Gastrocnemius medialis (tissue), 4 donors: ENCODE data around the gene ETDC. TPM values are rescaled to one million over a fixed set of nuclear protein-coding genes. Genes with fewer than 3 reads are reported as not detected.

ENCODE experiments used
- ATAC-seq, 2 donors: fragments of 150-250 bp; one replicate each; pipeline ENCODE4 v1.9.1; 2016
- DNase-seq, 2 donors: peaks; one replicate each; pipeline ENCODE4 v3.0.0-alpha.2; 2019
- H3K27ac ChIP-seq, 4 donors: fragments of 200-600 bp; sonication (generic); 1 replicate in 1 of 4; 2 replicates in 3 of 4; pipeline ENCODE4 v1.5.1; 2016 to 2018; ENCODE audit warnings: mild to moderate bottlenecking in 2 of 4, moderate library complexity in 1 of 4
- H3K27me3 ChIP-seq, 3 donors: fragments of 200-600 bp; sonication (generic) in 2 of 3; 1 replicate in 1 of 3; 2 replicates in 2 of 3; pipeline versions ENCODE4 v1.5.1 to v1.6.0; 2016 to 2019; ENCODE audit warnings: mild to moderate bottlenecking in 1 of 3, moderate library complexity in 1 of 3
- H3K36me3 ChIP-seq, 2 donors: fragments of 200-600 bp; sonication (generic) in 1 of 2; one replicate each; pipeline ENCODE4 v1.5.1; 2017 to 2018
- H3K4me1 ChIP-seq, 2 donors: fragments of 200-600 bp; sonication (generic) in 1 of 2; one replicate each; pipeline ENCODE4 v1.5.1; 2016 to 2017; ENCODE audit warnings: mild to moderate bottlenecking in 2 of 2
- H3K4me3 ChIP-seq, 4 donors: fragments of 200-600 bp; sonication (generic) in 3 of 4; 1 replicate in 1 of 4; 2 replicates in 3 of 4; pipeline ENCODE4 v1.5.1; 2016 to 2019; ENCODE audit warnings: mild to moderate bottlenecking in 2 of 4
- H3K9me3 ChIP-seq, 3 donors: fragments of 200-600 bp; sonication (generic) in 2 of 3; 1 replicate in 1 of 3; 2 replicates in 2 of 3; pipeline ENCODE4 v1.5.1; 2016 to 2019
- POLR2A ChIP-seq, 2 donors: fragments of 450-650 bp; IDR thresholded peaks; one replicate each; pipeline ENCODE4 v1.6.1; 2017; ENCODE audit warnings: antibody characterized with exemption in 2 of 2, mild to moderate bottlenecking in 2 of 2, moderate library complexity in 2 of 2
- in situ Hi-C, 4 donors: fragments of 200-750 bp; cut with MboI; loops; one replicate each; pipeline versions ENCODE4 v1.15.0 to v1.8.0; 2017; ENCODE audit warnings: low sequenced_read_pairs in 4 of 4
- intact Hi-C: fragments of 100-400 bp; cut with DNase I; formaldehyde crosslinking; loops from one replicate; pipeline ENCODE4 v1.15.1; 2023; ENCODE audit warnings: low total_unique reads
- total RNA-seq, 4 donors: library from RNA; depleted of rRNA; stranded (reverse); fragments of >200 nt; gene quantifications; one replicate each; pipeline versions ENCODE4 v1.1.0 to v1.2.3, GENCODE V29; 2016
- TF ChIP-seq, protein P1 (sequence below), 5 experiments: fragments of 450-650 bp in 3 of 5; fragments of 200-600 bp in 2 of 5; sonication (generic) in 2 of 5; IDR thresholded peaks in 4 of 5; conservative IDR thresholded peaks in 1 of 5; 1 replicate in 4 of 5; 2 replicates in 1 of 5; pipeline ENCODE4 v1.5.1; 2016 to 2019; ENCODE audit warnings: antibody characterized with exemption in 5 of 5, mild to moderate bottlenecking in 3 of 5, moderate library complexity in 3 of 5

The ETDC gene
- total RNA-seq, 4 donors from 2014 or later = not detected

DNA sequence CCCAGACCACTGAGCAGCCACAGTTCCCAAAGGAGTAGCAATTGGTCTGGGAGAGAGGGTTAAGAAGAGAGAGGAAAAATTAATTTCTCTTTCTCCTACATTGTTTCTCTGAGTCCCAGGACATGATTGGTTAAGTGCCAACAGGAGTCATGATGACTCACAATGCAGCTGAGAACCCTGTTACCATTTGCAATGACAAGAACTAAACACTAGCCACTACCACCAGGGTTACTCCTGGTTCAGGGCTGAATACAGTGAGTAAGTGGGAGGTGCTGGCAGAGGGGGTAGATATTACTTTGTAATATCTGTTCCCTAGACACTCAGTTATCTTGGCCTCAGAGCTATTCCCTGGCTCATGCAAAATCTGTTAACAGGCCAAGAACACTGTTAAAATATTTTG is 18.0 kb downstream of the ETDC start:
- intact Hi-C loops = no loop called here
- in situ Hi-C loops = no loop called here
- Histone ChIP-seq H3K9me3 (no peaks in the 10 kb centered on the region), H3K27me3 (no peaks in the 10 kb centered on the region), H3K4me1 (peaks cover 3% of the 10 kb centered on the region in 2 donors), H3K36me3 (no peaks in the 10 kb centered on the region), H3K4me3 (no peak overlapping the region), H3K27ac (no peak overlapping the region)
- no peak for TF ChIP-seq POLR2A (IDR thresholded peaks at IDR 0.05)
- peak in 1 of 2 donors; percentile 1 for DNase-seq
- ATAC-seq = no peak

GRCh38 chrX:135328421-135329005 is 19.2 kb downstream of the ETDC start:
- Histone ChIP-seq H3K4me1 (peaks cover under 1 to 3% of the 10 kb centered on the region in 2 donors), H3K9me3 (no peaks in the 10 kb centered on the region), H3K4me3 (no peak overlapping the region), H3K27ac (no peak overlapping the region), H3K27me3 (no peaks in the 10 kb centered on the region), H3K36me3 (no peaks in the 10 kb centered on the region)
- ATAC-seq = no peak
- TF ChIP-seq, protein P1, sequence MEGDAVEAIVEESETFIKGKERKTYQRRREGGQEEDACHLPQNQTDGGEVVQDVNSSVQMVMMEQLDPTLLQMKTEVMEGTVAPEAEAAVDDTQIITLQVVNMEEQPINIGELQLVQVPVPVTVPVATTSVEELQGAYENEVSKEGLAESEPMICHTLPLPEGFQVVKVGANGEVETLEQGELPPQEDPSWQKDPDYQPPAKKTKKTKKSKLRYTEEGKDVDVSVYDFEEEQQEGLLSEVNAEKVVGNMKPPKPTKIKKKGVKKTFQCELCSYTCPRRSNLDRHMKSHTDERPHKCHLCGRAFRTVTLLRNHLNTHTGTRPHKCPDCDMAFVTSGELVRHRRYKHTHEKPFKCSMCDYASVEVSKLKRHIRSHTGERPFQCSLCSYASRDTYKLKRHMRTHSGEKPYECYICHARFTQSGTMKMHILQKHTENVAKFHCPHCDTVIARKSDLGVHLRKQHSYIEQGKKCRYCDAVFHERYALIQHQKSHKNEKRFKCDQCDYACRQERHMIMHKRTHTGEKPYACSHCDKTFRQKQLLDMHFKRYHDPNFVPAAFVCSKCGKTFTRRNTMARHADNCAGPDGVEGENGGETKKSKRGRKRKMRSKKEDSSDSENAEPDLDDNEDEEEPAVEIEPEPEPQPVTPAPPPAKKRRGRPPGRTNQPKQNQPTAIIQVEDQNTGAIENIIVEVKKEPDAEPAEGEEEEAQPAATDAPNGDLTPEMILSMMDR (IDR thresholded peaks at IDR 0.05 in 4 of 5, conservative IDR thresholded peaks at IDR 0.05 in 1 of 5) = no peak
- no peak for TF ChIP-seq POLR2A (IDR thresholded peaks at IDR 0.05)
- no peak for DNase-seq
- in situ Hi-C loops = no loop called here
- intact Hi-C loops = no loop called here

DNA sequence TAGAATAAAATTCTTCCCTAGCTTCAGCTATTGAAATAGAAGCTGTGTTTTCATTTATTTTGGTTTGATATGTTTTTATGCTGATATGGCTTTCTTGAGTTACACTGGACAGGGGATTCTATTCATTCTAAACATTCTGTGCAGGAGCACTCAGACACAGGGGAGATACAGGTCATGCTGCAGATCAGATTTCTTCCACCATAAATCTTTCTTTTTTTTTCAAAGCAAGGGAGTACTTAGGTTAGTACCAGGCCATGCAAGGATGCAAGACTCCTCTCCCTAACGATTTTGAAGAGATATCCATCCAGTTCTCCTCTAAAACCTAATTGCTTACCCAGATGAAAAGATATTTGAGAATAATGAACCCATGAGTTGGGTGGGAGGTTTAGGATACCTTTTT is 21.4 kb downstream of the ETDC start:
- Histone ChIP-seq H3K4me3 (no peak overlapping the region), H3K36me3 (no peaks in the 10 kb centered on the region), H3K27me3 (no peaks in the 10 kb centered on the region), H3K9me3 (no peaks in the 10 kb centered on the region), H3K4me1 (peaks cover 0 to 3% of the 10 kb centered on the region in 2 donors), H3K27ac (no peak overlapping the region)
- TF ChIP-seq POLR2A (IDR thresholded peaks at IDR 0.05) = no peak
- TF ChIP-seq, protein P1 (IDR thresholded peaks at IDR 0.05 in 4 of 5, conservative IDR thresholded peaks at IDR 0.05 in 1 of 5) = no peak
- DNase-seq (no peak), ATAC-seq (no peak)
- intact Hi-C loops = no loop called here
- in situ Hi-C loops = no loop called here

DNA sequence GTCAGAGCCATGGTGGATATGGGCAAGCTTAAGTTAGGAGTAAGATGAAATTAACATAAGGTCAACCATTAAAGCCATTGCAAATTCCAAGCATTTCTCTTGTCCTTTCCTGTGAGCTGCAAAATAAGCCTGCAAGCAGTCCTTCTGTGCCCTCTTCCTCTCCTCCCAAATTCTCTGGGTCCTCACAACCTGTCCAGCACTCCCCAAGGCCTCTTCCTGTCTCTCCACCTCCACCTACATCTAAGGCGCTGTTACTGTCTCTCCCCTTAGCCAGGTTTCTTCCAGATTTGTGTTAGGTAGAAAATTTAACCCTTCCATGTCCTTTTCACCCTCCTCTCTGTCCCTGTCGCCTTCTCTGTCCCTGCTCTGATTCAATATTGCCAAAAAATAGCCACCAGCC is 22.2 kb downstream of the ETDC start:
- TF ChIP-seq POLR2A (IDR thresholded peaks at IDR 0.05) = no peak
- TF ChIP-seq, protein P1 (IDR thresholded peaks at IDR 0.05 in 4 of 5, conservative IDR thresholded peaks at IDR 0.05 in 1 of 5) = no peak
- Histone ChIP-seq H3K27ac (no peak overlapping the region), H3K27me3 (no peaks in the 10 kb centered on the region), H3K4me3 (no peak overlapping the region), H3K9me3 (no peaks in the 10 kb centered on the region), H3K4me1 (peaks cover 0 to 3% of the 10 kb centered on the region in 2 donors), H3K36me3 (no peaks in the 10 kb centered on the region)
- no peak for ATAC-seq
- intact Hi-C loops = no loop called here
- DNase-seq = no peak
- in situ Hi-C loops = no loop called here

DNA sequence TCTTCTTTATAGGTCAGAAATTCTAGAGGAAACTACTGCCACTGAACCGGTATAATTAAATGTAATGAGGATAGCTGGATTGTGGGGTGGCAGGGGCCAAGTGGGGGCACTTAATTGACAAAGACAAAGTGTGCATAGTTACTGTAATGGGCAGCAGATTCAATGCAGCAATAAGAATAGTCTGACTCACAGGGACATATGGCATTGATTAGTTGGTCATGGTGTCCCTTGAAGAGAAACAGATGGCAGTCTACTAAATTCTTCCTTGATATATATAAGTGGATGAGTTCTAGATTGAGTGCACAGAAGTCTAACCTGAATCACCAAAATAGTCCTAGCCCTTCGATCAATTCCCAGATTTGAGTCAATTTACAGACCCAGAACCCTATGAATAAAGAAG is 31.6 kb downstream of the ETDC start:
- H3K36me3 ChIP-seq = no peaks in the 10 kb centered on the region
- no peak for DNase-seq
- in situ Hi-C loops (no loop called here), intact Hi-C loops (no loop called here)
- H3K27me3 ChIP-seq = no peaks in the 10 kb centered on the region
- H3K27ac ChIP-seq = no peak overlapping the region
- peak overlapping the region; percentile 4 to 82 (median 74) for H3K4me3 ChIP-seq
- no peak for ATAC-seq
- H3K4me1 ChIP-seq = peaks cover 32 to 35% of the 10 kb centered on the region in 2 donors
- H3K9me3 ChIP-seq = no peaks in the 10 kb centered on the region
- TF ChIP-seq, protein P1 (IDR thresholded peaks at IDR 0.05 in 4 of 5, conservative IDR thresholded peaks at IDR 0.05 in 1 of 5) = no peak
- TF ChIP-seq POLR2A (IDR thresholded peaks at IDR 0.05) = no peak
